ENCODE measurements around the gene MMP17.
A peak's percentile ranks its signal among the peaks of the same experiment; 100 is the strongest.

The MMP17 gene

GRCh38 chr12:131896080-131896810, 68.1 kb downstream of the MMP17 start:
- peak; percentile 54 for DNase-seq

GRCh38 chr12:131896811-131897270, 68.6 kb downstream of the MMP17 start:
- no peak for DNase-seq

- no peak for DNase-seq
Observed at GRCh38 chr12:131897276-131897675, 69.1 kb downstream of the MMP17 start.

DNA sequence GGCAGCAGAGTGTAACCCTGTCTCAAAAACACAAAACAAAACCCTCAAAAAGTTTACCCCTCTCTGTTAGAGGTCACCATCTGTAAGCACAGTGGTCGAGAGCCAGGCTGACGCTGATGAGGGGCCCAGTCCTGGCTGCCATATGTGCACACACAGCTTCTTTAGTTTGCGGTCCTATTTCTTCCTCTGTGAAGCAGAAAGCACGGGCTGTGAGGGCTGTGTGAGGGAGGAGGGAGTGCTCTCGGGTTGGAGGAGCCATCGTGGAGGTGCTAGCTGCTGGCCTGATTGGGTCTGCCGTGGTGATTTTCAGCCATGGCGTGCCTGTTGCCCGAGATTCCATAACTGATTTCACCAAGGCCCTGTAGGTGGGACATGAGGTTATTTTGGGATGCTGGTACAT, 69.7 kb downstream of the MMP17 start:
- DNase-seq: no peak

- no peak for DNase-seq
Observed at GRCh38 chr12:131900397-131900796, 72.2 kb downstream of the MMP17 start.

All from GOT3 (cell line).